GM18873 (cell line): ENCODE results near the gene ATXN7.
A peak's percentile ranks its signal among the peaks of the same experiment; 100 is the strongest.

Source experiments
- ATAC-seq: cut with Tn5 transposase; IDR thresholded peaks from one replicate; pipeline ENCODE4 v1.9.1; 2021; ENCODE audit warnings: mild to moderate bottlenecking, moderate library complexity, moderate number of reproducible peaks; ENCODE audit not compliant: unreplicated experiment, low FRiP score

ATXN7 gene

DNA sequence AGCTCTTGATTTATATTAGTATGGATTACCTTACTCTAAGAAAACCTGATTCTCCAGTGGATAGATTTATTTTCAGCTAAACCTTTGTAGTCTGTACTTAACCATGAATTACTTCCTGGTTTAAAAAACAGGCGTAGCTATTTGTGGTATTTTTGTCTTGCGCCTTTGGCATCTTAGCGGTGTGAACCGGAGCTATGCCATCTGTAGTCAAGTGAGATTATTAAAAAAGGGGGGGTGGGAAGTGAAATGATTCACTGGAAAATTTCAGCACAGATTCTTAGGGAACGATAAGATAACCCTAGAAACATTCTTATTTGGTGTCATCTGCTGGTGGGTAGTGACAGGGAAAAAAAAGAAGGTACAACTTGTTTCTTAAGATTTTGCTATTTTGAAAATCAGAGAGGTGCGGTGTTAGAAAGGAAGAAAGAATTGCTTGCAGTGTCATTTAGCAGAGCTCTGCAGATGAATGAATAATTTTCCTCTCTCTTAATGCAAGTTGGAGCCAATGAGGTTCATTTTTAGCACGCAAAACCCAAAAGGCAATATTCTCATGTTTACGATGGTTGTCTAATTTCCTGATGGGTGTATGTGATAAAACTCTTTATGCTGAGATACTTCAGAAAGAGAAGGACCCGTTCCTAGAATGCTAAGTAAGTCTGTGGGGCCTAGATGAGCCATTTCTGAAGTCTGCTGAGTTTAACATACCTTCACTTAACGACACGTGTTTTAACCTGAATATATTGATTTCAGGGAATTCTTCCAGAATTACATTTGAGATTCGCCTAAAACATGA lies 115.6 kb downstream of the ATXN7 start:
- no peak for ATAC-seq

DNA sequence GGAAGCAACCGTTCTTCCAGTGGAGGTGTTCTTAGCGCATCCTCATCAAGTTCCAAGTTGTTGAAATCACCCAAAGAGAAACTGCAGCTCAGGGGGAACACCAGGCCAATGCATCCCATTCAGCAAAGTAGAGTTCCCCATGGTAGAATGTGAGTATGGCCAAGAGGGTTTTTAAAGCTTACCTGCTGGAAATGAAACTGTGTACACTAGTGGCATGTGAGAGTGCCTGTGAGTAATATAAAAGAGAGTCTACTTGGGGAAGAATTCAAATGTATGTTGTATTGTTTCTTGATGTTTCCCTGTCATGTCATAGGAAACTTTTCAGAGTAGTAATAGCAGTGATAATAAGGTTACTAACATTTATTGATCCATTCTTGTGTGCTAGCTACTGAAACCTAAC lies 116.4 kb downstream of the ATXN7 start:
- ATAC-seq = no peak

DNA sequence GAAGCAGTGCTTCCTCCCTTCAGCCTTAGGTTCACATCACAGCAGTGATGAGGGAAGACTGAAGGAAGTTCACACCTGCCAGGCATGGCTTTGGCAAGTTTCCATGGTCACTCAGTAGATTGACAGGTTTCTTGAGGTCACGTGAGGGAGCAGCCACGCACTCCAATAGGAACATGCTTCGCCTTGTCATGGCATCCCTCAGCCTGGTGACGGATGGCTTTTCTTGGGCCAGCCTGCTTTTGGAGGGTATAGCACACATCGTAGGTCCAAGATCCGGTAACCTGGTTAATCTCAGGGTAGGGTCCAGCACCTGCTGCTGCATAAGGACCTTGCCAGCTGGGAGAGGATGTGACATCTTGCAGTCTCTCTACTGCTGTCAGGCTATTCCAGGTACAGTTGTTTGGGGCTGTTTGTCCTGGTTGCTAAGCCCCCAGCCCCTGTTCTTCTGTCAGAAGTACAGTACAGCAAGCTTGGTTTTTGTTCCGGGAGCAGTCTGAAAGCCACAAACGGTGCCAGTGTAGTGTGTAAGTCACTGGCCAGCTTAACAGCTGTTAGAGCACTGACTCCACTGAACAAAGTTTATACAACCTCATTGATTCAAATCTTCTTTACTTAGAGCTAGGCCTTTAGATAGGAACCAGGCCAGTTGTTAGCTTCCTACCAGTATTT lies 117.3 kb downstream of the ATXN7 start:
- no peak for ATAC-seq

DNA sequence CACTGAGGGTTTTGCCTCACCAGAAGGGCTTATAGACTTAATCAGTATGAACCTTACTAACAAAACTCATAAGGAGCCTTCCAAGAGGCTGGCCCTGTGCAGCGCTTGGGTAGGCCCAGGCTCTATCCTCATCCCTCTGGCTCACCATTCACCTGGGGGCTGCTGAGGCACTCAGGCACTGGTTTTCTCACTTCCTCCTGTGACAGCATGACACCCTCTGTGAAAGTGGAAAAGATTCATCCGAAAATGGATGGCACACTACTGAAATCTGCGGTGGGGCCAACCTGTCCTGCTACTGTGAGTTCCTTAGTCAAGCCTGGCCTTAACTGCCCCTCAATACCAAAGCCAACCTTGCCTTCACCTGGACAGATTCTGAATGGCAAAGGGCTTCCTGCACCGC lies 118.3 kb downstream of the ATXN7 start:
- ATAC-seq = no peak

DNA sequence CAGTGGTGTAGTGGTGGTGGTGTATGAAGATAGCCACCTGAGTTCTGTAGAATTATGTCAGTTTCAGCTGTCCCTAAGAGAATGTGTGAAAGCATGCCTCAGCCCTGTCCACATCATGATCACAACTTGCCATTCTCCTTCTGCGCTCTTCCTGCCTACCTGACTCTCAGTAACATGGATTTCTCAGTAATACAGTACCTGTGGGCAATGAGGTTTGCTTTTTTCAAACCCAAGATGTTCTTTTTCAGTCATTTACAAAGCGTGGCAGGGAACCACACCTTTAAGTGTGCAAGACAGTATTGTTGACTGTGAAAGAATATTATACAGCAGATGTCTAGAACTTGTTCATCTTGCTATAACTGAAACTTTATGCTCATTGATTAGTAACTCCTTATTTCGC lies 120.7 kb downstream of the ATXN7 start:
- ATAC-seq = no peak

DNA sequence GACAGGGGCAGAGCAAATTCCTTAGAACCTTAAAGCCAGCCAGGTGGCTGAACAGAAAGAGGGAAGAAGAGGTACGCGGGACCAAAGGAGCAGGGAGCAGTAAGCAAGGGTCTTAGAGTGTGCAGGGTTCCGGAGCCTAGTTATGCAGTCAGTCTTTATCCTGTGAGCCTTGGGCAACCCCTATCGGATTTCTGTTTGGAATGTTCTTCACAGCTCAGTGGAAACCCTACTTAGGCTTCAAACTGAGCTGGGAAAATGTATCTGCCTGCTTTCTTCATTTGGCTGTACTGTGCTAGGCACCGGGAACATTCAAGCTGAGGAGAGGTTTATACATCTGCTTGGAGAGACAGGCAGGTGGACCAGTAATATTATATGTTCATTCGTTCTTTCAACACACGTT lies 122.5 kb downstream of the ATXN7 start:
- no peak for ATAC-seq

DNA sequence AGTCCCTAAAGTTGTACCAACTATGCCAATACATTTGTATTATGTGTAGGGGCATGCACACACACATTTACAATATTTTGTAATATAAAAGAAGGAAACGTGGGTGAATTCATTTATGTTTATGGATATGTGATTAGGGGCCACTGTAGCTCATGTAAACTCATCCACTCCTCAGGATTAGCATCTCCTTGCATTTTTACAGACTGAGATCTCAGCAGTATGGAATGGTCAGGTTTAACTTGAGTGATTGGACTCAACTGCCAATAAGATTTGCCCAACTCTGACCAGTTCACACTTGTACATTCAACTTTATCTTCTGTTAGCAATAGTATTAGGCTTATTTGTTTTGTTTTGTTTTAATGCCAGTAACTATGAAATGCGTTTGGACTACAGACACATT lies 123.2 kb downstream of the ATXN7 start:
- ATAC-seq = no peak

DNA sequence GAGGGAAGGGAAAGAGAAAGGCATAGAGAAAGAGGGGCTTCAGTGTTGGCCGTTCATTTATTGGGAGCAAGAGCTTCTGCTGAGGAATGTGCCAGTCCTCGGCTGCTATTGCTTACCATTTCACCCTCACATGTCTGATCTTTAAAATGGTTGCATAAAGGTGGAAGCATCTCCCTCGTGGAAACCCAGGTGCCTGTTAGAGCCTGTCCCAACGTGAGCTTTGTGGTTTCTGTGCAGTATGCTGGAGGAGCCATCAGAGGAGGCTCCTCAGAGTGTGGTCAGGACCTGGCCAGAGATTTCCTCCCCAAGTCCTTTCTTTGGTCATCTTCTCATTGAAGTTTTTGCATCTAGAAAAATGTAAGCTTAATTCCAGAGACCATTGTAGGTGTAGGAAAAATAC lies 125.3 kb downstream of the ATXN7 start:
- no peak for ATAC-seq

DNA sequence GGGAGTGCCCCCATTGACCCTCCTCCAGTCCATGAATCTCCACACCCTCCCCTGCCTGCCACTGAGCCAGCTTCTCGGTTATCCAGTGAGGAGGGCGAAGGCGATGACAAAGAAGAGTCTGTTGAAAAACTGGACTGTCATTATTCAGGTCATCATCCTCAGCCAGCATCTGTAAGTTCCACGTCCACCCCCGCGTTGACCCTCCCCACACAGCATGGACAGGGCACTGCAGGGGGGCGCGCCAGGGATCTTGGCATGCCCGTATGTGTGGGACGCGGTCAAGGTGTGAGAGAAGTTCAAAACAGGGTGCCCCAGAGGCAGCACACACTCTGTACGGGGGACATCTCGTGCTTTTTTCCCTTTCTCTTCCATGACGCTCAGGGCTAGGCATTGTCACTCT lies 126.5 kb downstream of the ATXN7 start:
- no peak for ATAC-seq

DNA sequence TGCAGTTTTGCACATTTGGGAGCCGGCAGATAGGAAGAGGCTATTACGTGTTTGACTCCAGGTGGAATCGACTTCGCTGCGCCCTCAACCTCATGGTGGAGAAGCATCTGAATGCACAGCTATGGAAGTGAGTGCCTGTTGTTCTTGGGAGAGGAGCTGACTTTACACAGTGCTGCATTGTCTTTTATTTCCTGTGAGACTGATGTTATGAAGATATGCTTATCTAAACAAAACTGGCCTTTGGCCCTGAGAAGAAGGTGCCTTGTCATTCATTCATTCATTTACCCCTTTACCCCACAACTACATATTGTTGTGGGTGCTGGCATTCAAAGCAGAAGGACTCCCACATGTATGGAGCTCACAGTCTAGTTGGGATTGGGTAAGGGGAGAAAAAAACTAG lies 127.1 kb downstream of the ATXN7 start:
- no peak for ATAC-seq

DNA sequence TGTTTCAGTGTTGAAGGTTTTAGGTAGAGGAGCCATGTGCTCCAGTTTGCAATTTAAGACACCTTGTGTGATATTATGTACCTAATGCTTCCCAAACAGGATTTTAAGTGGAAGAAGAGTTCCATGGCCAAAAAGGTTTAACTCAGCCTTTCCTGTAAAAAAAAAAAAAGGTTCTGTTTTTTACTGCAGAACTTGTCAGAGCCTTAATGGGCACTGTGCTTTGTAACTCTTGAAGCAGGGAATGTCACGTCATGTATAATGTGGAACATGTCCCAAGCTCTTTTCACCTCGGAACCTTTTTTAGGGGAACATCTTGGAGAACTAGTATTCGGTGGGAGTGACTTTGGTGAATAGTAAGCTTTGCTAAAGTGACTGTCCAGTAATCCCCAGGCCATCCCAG lies 128.0 kb downstream of the ATXN7 start:
- no peak for ATAC-seq

DNA sequence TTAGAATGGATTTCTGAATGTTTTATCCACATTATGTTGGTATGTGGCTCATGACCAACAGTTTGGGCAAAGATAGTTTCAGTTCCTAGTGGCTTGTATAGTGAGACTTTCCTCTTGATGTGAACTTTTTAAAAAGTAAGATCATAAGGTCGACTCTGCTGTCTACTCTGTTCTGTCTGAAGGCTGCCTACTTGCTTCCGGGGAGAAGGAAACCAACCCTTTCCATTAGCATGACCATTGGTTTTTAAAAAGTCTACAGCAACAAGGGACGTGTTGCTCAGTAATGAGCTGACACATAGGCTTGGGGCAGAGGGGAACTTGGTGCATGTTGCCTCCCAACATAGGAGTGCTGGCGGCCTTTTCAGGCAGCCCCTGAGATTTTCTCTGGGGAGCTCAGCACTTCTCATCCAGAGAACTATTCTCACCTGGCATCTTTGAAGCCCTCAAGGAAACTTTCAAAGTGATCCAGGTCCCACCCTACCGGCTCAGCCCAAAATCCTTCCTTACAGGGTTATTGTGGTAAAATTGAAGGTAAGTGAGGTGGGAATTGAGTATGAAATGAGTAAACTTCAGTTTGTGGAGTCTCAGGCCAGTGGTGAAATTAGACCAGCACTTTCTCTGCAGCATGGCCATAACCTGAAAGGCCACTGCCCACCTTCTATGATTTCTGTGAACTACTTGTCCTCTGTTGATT lies 129.0 kb downstream of the ATXN7 start:
- ATAC-seq = no peak

DNA sequence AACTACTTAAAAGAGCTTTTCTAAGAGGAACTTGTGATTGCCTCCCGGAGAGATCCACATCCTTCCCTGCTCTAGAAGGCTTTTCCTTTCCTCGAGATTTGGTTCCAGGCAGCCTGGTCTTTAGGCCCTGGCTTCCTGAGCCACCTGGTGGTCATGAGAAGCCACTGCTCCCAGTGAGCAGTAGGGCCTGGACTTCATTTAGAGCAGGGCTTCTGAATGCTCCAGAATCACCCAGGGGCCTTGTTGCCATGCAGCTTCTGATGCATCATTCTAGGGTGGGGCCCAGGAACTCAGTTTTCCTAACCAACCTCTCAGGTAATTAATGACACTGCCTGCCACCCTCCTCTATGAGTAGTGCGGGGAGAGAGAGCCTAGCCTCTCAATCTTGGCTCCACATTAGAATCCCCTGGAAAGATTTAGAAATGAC lies 130.0 kb downstream of the ATXN7 start:
- peak; percentile 58 for ATAC-seq

DNA sequence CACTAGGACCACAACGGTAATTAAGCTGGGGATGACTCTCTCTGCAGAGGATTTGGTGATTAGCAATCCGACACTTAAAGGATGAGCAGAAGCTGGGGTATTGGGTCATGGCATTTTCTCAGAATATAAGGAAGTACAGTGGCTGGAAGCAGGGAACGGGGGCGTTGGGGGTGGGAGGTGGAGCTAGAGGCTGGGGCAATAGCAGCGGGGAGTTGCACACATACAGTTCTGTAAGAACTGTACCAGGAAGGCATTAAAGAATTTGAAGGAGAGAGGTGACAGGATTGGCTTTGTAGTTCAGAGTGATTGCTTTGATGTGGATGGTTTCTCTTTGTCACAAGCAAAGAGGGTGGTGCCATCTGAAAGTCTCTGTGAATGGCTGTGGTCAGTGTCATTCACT lies 131.4 kb downstream of the ATXN7 start:
- ATAC-seq = no peak

DNA sequence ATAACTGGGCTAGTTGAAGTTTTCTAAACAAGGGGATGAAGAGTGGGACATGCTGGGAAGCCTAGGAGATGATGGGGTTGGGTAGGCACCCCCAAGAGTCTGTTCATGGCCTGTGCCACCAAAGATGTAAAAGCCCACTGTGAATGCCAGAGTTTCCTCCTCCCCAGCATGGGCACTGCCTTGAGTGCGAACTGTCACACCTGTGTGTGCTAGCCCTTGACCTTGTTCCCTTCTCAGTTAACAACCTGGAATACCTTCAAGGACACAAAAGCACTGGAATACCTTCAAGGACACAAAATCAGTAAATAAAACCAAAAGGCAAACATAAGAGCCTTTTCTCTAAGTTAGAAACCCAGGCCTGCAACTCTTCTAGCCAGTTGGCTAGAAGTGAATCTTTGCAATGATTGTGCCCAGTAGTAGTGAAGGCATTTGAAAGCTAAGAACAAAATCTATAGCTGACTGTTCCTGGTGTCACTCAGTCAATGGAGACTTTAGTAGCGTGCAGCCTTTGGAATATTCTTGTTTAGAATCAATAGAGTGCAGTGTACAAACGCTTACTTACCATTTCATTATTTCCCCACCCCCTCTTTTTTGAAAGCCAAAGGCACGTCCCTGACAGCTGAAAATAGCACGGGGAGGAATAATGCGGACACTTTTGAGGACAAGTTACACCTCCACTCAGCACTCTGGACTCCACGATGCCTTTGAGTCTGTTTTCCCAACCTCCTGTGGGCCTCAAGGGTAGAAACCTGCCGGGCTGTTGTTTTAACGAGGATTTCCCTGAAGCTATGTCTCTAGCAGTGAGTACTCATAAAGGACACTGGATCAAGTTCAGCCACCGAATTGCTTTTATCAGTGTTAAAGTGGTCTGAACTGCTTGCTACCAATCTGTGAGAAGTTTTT lies 135.4 kb downstream of the ATXN7 start:
- no peak for ATAC-seq

DNA sequence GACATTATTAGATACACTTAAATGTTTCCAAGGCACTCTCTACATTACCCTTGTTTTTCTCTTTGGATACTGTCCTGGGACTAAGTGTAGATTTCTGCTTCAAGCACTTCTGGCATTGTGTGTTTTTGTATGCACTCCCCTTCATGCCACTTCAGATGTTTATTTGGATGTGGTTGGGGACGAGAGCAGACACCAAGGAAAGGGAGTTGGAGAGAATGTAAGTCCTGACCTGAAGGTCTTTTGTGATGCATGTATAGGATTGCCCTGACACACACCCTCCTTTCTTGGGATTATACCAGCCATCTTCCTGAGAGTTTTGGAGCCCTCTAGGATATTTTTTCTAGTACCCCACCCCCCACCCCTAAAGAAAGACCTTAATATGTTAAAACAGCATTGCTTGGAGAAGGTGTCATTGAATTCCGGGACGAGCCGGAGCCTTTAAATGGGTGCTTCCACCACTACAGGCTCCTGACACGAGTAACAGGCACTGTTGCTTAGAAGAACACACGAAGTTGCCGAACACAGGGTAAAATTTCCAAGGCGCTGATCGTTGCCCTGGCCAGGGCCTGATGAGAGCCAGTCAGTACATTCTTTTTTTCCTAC lies 136.9 kb downstream of the ATXN7 start:
- ATAC-seq = no peak

DNA sequence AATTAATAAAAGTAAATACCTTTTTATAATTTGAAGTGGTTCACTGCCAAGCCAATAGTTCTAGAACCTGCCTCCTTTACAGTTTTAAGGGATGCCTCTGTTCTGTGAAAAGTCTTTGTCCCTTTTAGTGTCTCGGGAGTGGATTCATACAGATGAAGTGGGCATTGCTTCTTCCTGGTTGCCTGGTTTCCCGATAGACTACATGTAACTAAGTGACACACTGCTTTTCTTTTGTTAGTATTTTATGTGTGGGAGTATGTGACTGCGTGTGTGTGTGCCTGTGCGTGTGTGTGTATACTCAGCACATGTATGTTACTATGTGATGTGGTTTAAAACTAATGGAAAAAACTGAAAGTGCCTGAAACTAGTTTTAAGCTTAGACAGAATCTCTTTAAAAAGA lies 138.6 kb downstream of the ATXN7 start:
- no peak for ATAC-seq

DNA sequence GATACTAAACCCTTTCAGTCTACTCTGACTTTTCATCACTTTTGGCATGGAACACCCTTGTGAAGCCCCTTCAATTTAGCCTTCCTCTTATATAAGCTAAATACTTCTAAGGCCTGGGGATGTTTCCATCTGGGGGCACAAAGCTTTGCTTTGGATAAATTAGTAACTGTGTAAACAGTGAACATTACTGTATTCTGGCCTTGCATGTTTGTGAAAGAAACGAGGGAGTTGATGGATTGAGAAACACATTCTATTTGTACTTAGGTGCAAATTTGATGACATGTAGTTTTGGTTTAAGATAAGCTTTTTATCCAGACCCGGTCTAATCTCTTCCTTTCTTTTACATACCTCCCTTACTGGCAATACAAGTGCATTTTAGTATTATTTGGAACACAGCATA lies 139.9 kb downstream of the ATXN7 start:
- no peak for ATAC-seq

DNA sequence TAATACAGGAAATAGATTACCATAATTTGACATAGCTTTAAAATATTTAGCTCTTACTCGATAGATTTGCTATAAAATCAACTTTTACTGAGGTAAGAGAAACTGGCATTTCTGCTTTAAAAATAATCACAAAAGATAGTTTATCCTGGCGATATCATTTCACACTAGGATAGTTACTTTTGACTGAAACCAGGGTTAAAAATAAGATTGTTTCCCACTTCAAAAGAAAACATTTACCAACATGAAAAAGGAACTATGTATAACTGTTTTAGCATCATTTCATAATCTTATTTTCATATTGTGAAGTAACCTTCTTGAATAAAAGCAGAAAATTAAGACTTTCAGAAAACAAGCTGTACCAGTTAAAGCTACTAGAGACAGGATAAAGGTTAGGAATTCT lies 144.3 kb downstream of the ATXN7 start:
- no peak for ATAC-seq
